IMR-90 (cell line): ENCODE measurements around the gene FAM217A. TPM values are rescaled to one million over a fixed set of nuclear protein-coding genes. Genes with fewer than 3 reads are reported as not detected.
A peak's percentile ranks its signal among the peaks of the same experiment; 100 is the strongest.

Source experiments
- ATAC-seq: fragments of 200-7000 bp; cut with Tn5 transposase; 2 replicates; pipeline ENCODE4 v1.9.1; 2020; ENCODE audit warnings: low read depth, mild to moderate bottlenecking, moderate library complexity
- BruUV-seq: library from RNA; stranded (reverse); fragments of 400-500 nt; replicated peaks from 2 replicates; lab custom pipeline; 2021; lab: Mats Ljungman, UMichigan
- CTCF ChIA-PET: fragments of 300-600 bp; formaldehyde crosslinking; extraction: SDS; loops from one replicate; lab custom pipeline; 2021; ENCODE audit warnings: antibody characterized with exemption; lab: Yijun Ruan, JAX
- POLR2A ChIA-PET: fragments of 300-600 bp; sonication (Branson Sonifier 250); formaldehyde crosslinking; loops from one replicate; lab custom pipeline; 2022; ENCODE audit warnings: antibody characterized with exemption; ENCODE audit not compliant: unreplicated experiment; lab: Charles Lee
- DNase-seq: peaks from one replicate; pipeline ENCODE4 v3.0.0; 2013
- H2AFZ ChIP-seq: replicated peaks from 2 replicates; pipeline ENCODE3; 2013; ENCODE audit warnings: low read length, mild to moderate bottlenecking; ENCODE audit not compliant: poor library complexity
- H2AK5ac ChIP-seq: 2 replicates; pipeline ENCODE4 v1.6.1; 2013; ENCODE audit warnings: low read depth, low read length, inconsistent platforms
- H2AK9ac ChIP-seq: replicated peaks from 2 replicates; pipeline ENCODE3; 2013; ENCODE audit warnings: mild to moderate bottlenecking, low read depth, low read length, moderate library complexity; ENCODE audit not compliant: poor library complexity
- H2BK120ac ChIP-seq: 2 replicates; pipeline ENCODE4 v1.6.1; 2013; ENCODE audit warnings: low read depth, low read length, inconsistent platforms
- H2BK15ac ChIP-seq: 3 replicates; pipeline ENCODE4 v1.6.1; 2013; ENCODE audit warnings: low read depth, low read length, inconsistent platforms
- H2BK20ac ChIP-seq: 2 replicates; pipeline ENCODE4 v1.6.1; 2013; ENCODE audit warnings: low read depth, mild to moderate bottlenecking, inconsistent platforms, low read length, moderate library complexity
- H2BK5ac ChIP-seq: 2 replicates; pipeline ENCODE4 v1.6.1; 2013; ENCODE audit warnings: mild to moderate bottlenecking, low read depth, low read length, inconsistent platforms; ENCODE audit not compliant: poor library complexity, severe bottlenecking
- H3K14ac ChIP-seq: replicated peaks from 2 replicates; pipeline ENCODE4 v1.6.1; 2013; ENCODE audit warnings: low read depth, low read length, inconsistent platforms
- H3K18ac ChIP-seq: 2 replicates; pipeline ENCODE4 v1.6.1; 2013; ENCODE audit warnings: low read depth, low read length, control low read depth
- H3K23ac ChIP-seq: 2 replicates; pipeline ENCODE4 v1.6.1; 2013; ENCODE audit warnings: low read depth, low read length, inconsistent platforms
- H3K27ac ChIP-seq: 2 replicates; pipeline ENCODE4 v1.5.1; 2013; ENCODE audit warnings: mild to moderate bottlenecking, control low read depth, low read length; ENCODE audit not compliant: insufficient read depth
- H3K27me3 ChIP-seq: 2 replicates; pipeline ENCODE4 v1.6.1; 2013; ENCODE audit warnings: low read length; ENCODE audit not compliant: control insufficient read depth, insufficient read depth
- H3K36me3 ChIP-seq: 2 replicates; pipeline ENCODE4 v1.6.1; 2013; ENCODE audit warnings: low read length, mixed read lengths; ENCODE audit not compliant: control insufficient read depth, insufficient read depth
- H3K4ac ChIP-seq: 2 replicates; pipeline ENCODE4 v1.6.1; 2013; ENCODE audit warnings: low read depth, low read length, inconsistent platforms
- H3K4me1 ChIP-seq: 2 replicates; pipeline ENCODE4 v1.6.1; 2013; ENCODE audit warnings: low read length, mixed read lengths; ENCODE audit not compliant: control insufficient read depth, insufficient read depth
- H3K4me2 ChIP-seq: 2 replicates; pipeline ENCODE4 v1.6.1; 2013; ENCODE audit warnings: low read depth, mild to moderate bottlenecking, control low read depth, low read length, moderate library complexity
- H3K4me3 ChIP-seq: 2 replicates; pipeline ENCODE4 v1.5.1; 2013; ENCODE audit warnings: low read depth, mild to moderate bottlenecking, control low read depth, low read length, moderate library complexity; ENCODE audit not compliant: insufficient read depth
- H3K56ac ChIP-seq: 2 replicates; pipeline ENCODE4 v1.6.1; 2013; ENCODE audit warnings: low read length, inconsistent platforms; ENCODE audit not compliant: insufficient read depth; ENCODE audit errors: extremely low read depth
- H3K79me1 ChIP-seq, 2 experiments: 2 replicates each; pipeline ENCODE4 v1.6.1; 2013; ENCODE audit warnings: low read length in 2 of 2, inconsistent platforms in 1 of 2, low read depth in 1 of 2
- H3K9ac ChIP-seq: 2 replicates; pipeline ENCODE4 v1.6.1; 2013; ENCODE audit warnings: low read depth, low read length, control low read depth
- H3K9me1 ChIP-seq: 2 replicates; pipeline ENCODE4 v1.6.1; 2013; ENCODE audit warnings: low read length, inconsistent platforms; ENCODE audit not compliant: insufficient read depth
- H3K9me3 ChIP-seq: 2 replicates; pipeline ENCODE4 v1.6.1; 2013; ENCODE audit warnings: low read length; ENCODE audit not compliant: control insufficient read depth, insufficient read depth
- H4K20me1 ChIP-seq: 2 replicates; pipeline ENCODE4 v1.6.1; 2013; ENCODE audit warnings: low read length, inconsistent platforms; ENCODE audit not compliant: insufficient read depth
- H4K5ac ChIP-seq: 2 replicates; pipeline ENCODE4 v1.6.1; 2013; ENCODE audit warnings: mild to moderate bottlenecking, low read depth, low read length, control low read depth
- H4K8ac ChIP-seq, 2 experiments: 2 replicates each; pipeline ENCODE4 v1.6.1; 2013; ENCODE audit warnings: low read depth in 2 of 2, low read length in 2 of 2, control low read depth in 1 of 2, inconsistent platforms in 1 of 2
- H4K91ac ChIP-seq: 2 replicates; pipeline ENCODE4 v1.6.1; 2013; ENCODE audit warnings: low read depth, low read length, inconsistent platforms; ENCODE audit not compliant: insufficient read depth
- BHLHE40 ChIP-seq: fragments of 150-350 bp; IDR thresholded peaks from 2 replicates; pipeline ENCODE4 v1.6.1; 2016; ENCODE audit warnings: mild to moderate bottlenecking, low read depth, low read length
- CHD1 ChIP-seq: IDR thresholded peaks from 2 replicates; pipeline ENCODE4 v1.6.1; 2012; ENCODE audit warnings: low read depth, low read length, improper control_type of control experiment
- CTCF ChIP-seq: conservative IDR thresholded peaks from 2 replicates; pipeline ENCODE4 v1.5.1; 2012; ENCODE audit warnings: mild to moderate bottlenecking, low read depth, low read length, improper control_type of control experiment
- MAFK ChIP-seq: IDR thresholded peaks from 2 replicates; pipeline ENCODE4 v1.6.1; 2012; ENCODE audit warnings: low read depth, low read length, improper control_type of control experiment
- MXI1 ChIP-seq: IDR thresholded peaks from 2 replicates; pipeline ENCODE4 v1.6.1; 2012; ENCODE audit warnings: low read depth, mild to moderate bottlenecking, low read length, moderate library complexity, borderline replicate concordance
- NFE2L2 ChIP-seq: fragments of 150-350 bp; IDR thresholded peaks from 2 replicates; pipeline ENCODE4 v1.6.1; 2016; ENCODE audit warnings: low read depth, mild to moderate bottlenecking, low read length
- RAD21 ChIP-seq: IDR thresholded peaks from 2 replicates; pipeline ENCODE4 v1.6.1; 2012; ENCODE audit warnings: low read length, improper control_type of control experiment
- RFX5 ChIP-seq: IDR thresholded peaks from 2 replicates; pipeline ENCODE4 v1.8.0; 2012; ENCODE audit warnings: low read depth, mild to moderate bottlenecking, low read length, moderate library complexity
- SMC3 ChIP-seq: fragments of 150-350 bp; IDR thresholded peaks from 2 replicates; pipeline ENCODE4 v1.6.1; 2016; ENCODE audit warnings: low read depth, mild to moderate bottlenecking, antibody characterized with exemption, low read length, moderate library complexity
- WGBS, 2 experiments: methylation state at CpG; one replicate each; pipeline versions ENCODE4 v1.1.5 to v1.1.7; 2013; ENCODE audit warnings: missing lambda C conversion rate in 2 of 2; ENCODE audit not compliant: insufficient read length in 1 of 2; ENCODE audit errors: extremely low coverage in 2 of 2; 5-methylcytosine and 5-hydroxymethylcytosine counted together
- dilution Hi-C: fragments of 300-500 bp; cut with HindIII; formaldehyde crosslinking; loops from one replicate; pipeline ENCODE4 v1.14.3; 2018; ENCODE audit warnings: low sequenced_read_pairs; ENCODE audit not compliant: unreplicated experiment
- in situ Hi-C: fragments of 300-500 bp; cut with MboI; formaldehyde crosslinking; loops from 3 replicates; pipeline ENCODE4 v1.14.3; 2019; ENCODE audit warnings: low sequenced_read_pairs, inconsistent platforms, mixed read lengths
- intact Hi-C: fragments of 100-400 bp; cut with micrococcal nuclease; formaldehyde crosslinking; loops from 2 replicates; pipeline ENCODE4 v1.10.0; 2022
- polyA plus RNA-seq, 3 experiments: library from polyadenylated mRNA; depleted of rRNA; stranded (reverse); fragments of >200 nt; gene quantifications; 2 replicates each; pipeline ENCODE4 v1.2.3, GENCODE V29; 2012; ENCODE audit warnings: low replicate concordance in 1 of 3
- total RNA-seq: library from RNA; depleted of rRNA; stranded (reverse); fragments of >200 nt; gene quantifications from 2 replicates; pipeline ENCODE4 v1.2.3, GENCODE V29; 2012

FAM217A gene
- total and polyA plus RNA-seq, 2 of the 4 experiments (the other 2 are of a cell fraction) = not detected

- POLR2A ChIA-PET = interaction anchor here (0.5 to 0.7 kb wide), 2 partner anchors 22 to 154 kb away, joined by 3 to 9 read pairs; no protein-coding TSS in a partner anchor
- peak; percentile 2 for ATAC-seq
- H4K8ac ChIP-seq = peak overlapping the region; percentile 32 to 95; a peak in 3 of 4 replicates
- H3K23ac ChIP-seq = peak overlapping the region; percentile 92
- no peak overlapping the region; the same call in 2 of the 3 replicates for H2BK15ac ChIP-seq
- CTCF ChIA-PET = interaction anchor here (1.2 to 1.5 kb wide), 2 partner anchors 14 to 46 kb away, joined by 3 to 4 read pairs; no protein-coding TSS in a partner anchor
- peak overlapping the region; percentile 95 for H3K14ac ChIP-seq
- dilution Hi-C loops (no loop called here), intact Hi-C loops (no loop called here), in situ Hi-C loops (no loop called here)
- 0% methylated on average over 1 of the region's 15 CpGs; no CpG with 5 or more reads in 1 of the 2 experiments for WGBS, 2 experiments
- peak overlapping the region; percentile 67 for H3K4me3 ChIP-seq
- peak overlapping the region; percentile 90 for H2AFZ ChIP-seq
- H2AK9ac ChIP-seq = peak overlapping the region; percentile 95
- H3K79me1 ChIP-seq = peaks cover 8 to 31% of the 10 kb centered on the region in 2 experiments; a peak in 3 of 4 replicates
- no peak overlapping the region for H2BK120ac ChIP-seq
- H4K20me1 ChIP-seq = peaks cover 52% of the 10 kb centered on the region
- DNase-seq = no peak
- peaks cover 2% of the 10 kb centered on the region; the same call in 1 of the 2 replicates for H3K4me1 ChIP-seq
- H3K18ac ChIP-seq = no peak overlapping the region
- H3K9ac ChIP-seq = peak overlapping the region; percentile 79
- H4K91ac ChIP-seq = peak overlapping the region; percentile 96; the same call in 1 of the 2 replicates
- peak overlapping the region; percentile 90 for H3K56ac ChIP-seq
- H3K27ac ChIP-seq = peak overlapping the region; percentile 77
- H2BK5ac ChIP-seq = peak overlapping the region; percentile 80
- H4K5ac ChIP-seq = peak overlapping the region; percentile 4; the same call in 1 of the 2 replicates
- no peak overlapping the region for H2BK20ac ChIP-seq
- H3K9me1 ChIP-seq = peaks cover 7% of the 10 kb centered on the region
- peak overlapping the region; percentile 98 for H3K4me2 ChIP-seq
- no peaks in the 10 kb centered on the region for H3K27me3 ChIP-seq
- H2AK5ac ChIP-seq = peak overlapping the region; percentile 77
- TSS peak; percentile 36 for BruUV-seq
- H3K4ac ChIP-seq = peak overlapping the region; percentile 92
- no peaks in the 10 kb centered on the region; the same call in 1 of the 2 replicates for H3K36me3 ChIP-seq
- no peaks in the 10 kb centered on the region for H3K9me3 ChIP-seq
- 0 out of 2 replicates have a peak, but pooled peaks have one; percentile 1 for TF ChIP-seq CHD1
- 0 out of 2 replicates have a peak, but pooled peaks have one; percentile 38 for TF ChIP-seq RFX5
- no peak for TF ChIP-seq RAD21
- no peak for TF ChIP-seq CTCF
- TF ChIP-seq SMC3 = no peak
- no peak for TF ChIP-seq NFE2L2
- no peak for TF ChIP-seq MAFK
- peak; percentile 13; the same call in 1 of the 2 replicates for TF ChIP-seq MXI1
- no peak for TF ChIP-seq BHLHE40
Measured at GRCh38 chr6:4021854-4022695, 56.9 kb downstream of the FAM217A start.
